K562 (cell line): ENCODE results near the gene DYNLT4.

Experiments used
- EZH2 ChIP-seq: IDR thresholded peaks from 2 replicates; pipeline ENCODE4 v1.6.1; 2012; ENCODE audit warnings: low read depth, mild to moderate bottlenecking, inconsistent platforms, low read length, borderline replicate concordance
- GTF2F1 ChIP-seq: IDR thresholded peaks from 2 replicates; pipeline ENCODE4 v1.6.1; 2011; ENCODE audit warnings: low read depth, low read length, improper control_type of control experiment
- MXI1 ChIP-seq: IDR thresholded peaks from 2 replicates; pipeline ENCODE4 v1.6.1; 2011; ENCODE audit warnings: low read depth, mild to moderate bottlenecking, improper control_type of control experiment, low read length
- POLR2A ChIP-seq: fragments of 450-650 bp; conservative IDR thresholded peaks from 2 replicates; pipeline ENCODE4 v1.6.1; 2016
- RBM22 ChIP-seq: fragments of 200-400 bp; formaldehyde crosslinking; IDR thresholded peaks from 2 replicates; pipeline ENCODE4 v1.6.1; 2018; ENCODE audit warnings: low read length, low read depth; ENCODE audit not compliant: poor library complexity, severe bottlenecking
- RFX1 ChIP-seq: fragments of 450-650 bp; IDR thresholded peaks from 2 replicates; pipeline ENCODE4 v1.6.1; 2016; ENCODE audit warnings: mild to moderate bottlenecking, moderate library complexity
- RFX5 ChIP-seq: IDR thresholded peaks from 2 replicates; pipeline ENCODE4 v1.6.1; 2011; ENCODE audit warnings: low read depth, mild to moderate bottlenecking, improper control_type of control experiment, low read length
- SP1 ChIP-seq: sonication (generic); formaldehyde crosslinking; IDR thresholded peaks from 2 replicates; pipeline ENCODE4 v1.8.1; 2022; ENCODE audit warnings: mild to moderate bottlenecking, missing genetic modification reagents
- TBP ChIP-seq: optimal IDR thresholded peaks from 2 replicates; pipeline ENCODE3; 2011; ENCODE audit warnings: low read depth, low read length, improper control_type of control experiment
- ZBED1 ChIP-seq: IDR thresholded peaks from 2 replicates; pipeline ENCODE4 v1.6.1; 2014
- TF ChIP-seq, protein P1 (sequence below), 2 experiments: fragments of 450-650 bp; conservative IDR thresholded peaks; 2 replicates each; pipeline ENCODE4 v1.6.1; 2017; ENCODE audit warnings: mild to moderate bottlenecking in 2 of 2, moderate library complexity in 2 of 2
- TF ChIP-seq, protein P2 (sequence below): sonication (generic); formaldehyde crosslinking; IDR thresholded peaks from 2 replicates; pipeline ENCODE4 v1.8.0; 2022; ENCODE audit warnings: mild to moderate bottlenecking, missing genetic modification reagents

DNA sequence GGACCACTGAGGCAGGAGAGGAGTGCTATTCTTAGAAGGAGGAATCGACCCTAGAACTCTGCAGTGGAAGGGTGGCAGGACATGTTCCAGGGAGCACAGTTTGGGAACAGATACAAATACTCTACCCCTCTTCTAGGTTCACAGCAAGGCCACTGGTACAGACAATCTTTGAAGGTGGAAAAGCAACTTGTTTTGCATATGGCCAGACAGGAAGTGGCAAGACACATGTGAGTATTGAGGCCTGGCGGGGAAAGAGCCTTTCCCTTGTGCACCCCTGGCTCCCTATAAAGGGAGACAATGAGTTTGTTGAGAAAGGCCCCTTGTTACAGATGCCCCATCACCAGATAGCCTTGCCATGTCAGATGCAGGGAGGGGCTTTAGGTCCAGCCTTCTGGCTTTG, 49.7 kb downstream of the DYNLT4 start:
- TF ChIP-seq MXI1 (no peak), RFX5 (no peak), ZBED1 (no peak), POLR2A (no peak), EZH2 (no peak), RFX1 (no peak), SP1 (CRISPR knock-in tag) (no peak), TBP (no peak), GTF2F1 (no peak), RBM22 (no peak)
- TF ChIP-seq, protein P1, sequence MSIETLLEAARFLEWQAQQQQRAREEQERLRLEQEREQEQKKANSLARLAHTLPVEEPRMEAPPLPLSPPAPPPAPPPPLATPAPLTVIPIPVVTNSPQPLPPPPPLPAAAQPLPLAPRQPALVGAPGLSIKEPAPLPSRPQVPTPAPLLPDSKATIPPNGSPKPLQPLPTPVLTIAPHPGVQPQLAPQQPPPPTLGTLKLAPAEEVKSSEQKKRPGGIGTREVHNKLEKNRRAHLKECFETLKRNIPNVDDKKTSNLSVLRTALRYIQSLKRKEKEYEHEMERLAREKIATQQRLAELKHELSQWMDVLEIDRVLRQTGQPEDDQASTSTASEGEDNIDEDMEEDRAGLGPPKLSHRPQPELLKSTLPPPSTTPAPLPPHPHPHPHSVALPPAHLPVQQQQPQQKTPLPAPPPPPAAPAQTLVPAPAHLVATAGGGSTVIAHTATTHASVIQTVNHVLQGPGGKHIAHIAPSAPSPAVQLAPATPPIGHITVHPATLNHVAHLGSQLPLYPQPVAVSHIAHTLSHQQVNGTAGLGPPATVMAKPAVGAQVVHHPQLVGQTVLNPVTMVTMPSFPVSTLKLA (conservative IDR thresholded peaks at IDR 0.05), result no peak
- TF ChIP-seq, protein P2, sequence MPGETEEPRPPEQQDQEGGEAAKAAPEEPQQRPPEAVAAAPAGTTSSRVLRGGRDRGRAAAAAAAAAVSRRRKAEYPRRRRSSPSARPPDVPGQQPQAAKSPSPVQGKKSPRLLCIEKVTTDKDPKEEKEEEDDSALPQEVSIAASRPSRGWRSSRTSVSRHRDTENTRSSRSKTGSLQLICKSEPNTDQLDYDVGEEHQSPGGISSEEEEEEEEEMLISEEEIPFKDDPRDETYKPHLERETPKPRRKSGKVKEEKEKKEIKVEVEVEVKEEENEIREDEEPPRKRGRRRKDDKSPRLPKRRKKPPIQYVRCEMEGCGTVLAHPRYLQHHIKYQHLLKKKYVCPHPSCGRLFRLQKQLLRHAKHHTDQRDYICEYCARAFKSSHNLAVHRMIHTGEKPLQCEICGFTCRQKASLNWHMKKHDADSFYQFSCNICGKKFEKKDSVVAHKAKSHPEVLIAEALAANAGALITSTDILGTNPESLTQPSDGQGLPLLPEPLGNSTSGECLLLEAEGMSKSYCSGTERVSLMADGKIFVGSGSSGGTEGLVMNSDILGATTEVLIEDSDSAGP, result no peak
